ENCODE results near the gene JAM3.
A peak's percentile ranks its signal among the peaks of the same experiment; 100 is the strongest.

JAM3 gene

GRCh38 chr11:134068829-134069425 is at the start of gene JAM3:
Gene JAM3, plus strand, starts transcription at chr11:134069072. Its CDS starts 12 bp downstream, at chr11:134069084.
- in situ Hi-C loops (cut with MboI; ENCODE audit: low sequenced_read_pairs): no loop called here
- H3K36me3 ChIP-seq (replicated peaks): no peaks in the 10 kb centered on the region
- H3K4me3 ChIP-seq: peak within 1 kb of the TSS; percentile 77
- peak; percentile 89 to 97 for DNase-seq (ENCODE audit: low spot score in 2 of 2)
- H3K4me1 ChIP-seq: peaks cover 28% of the 10 kb centered on the region
- H3K9me3 ChIP-seq: no peaks in the 10 kb centered on the region
- peaks cover 8% of the 10 kb centered on the region; the same call in 1 of the 2 replicates for H3K27me3 ChIP-seq (ENCODE audit: low read depth)

GRCh38 chr11:134019500-134019899 is 49.4 kb upstream of the JAM3 start:
- DNase-seq (ENCODE audit: low spot score in 2 of 2): no peak
- H3K4me1 ChIP-seq: no peaks in the 10 kb centered on the region
- peaks cover 55% of the 10 kb centered on the region for H3K27me3 ChIP-seq (ENCODE audit: low read depth)
- no peaks in the 10 kb centered on the region for H3K9me3 ChIP-seq
- H3K4me3 ChIP-seq: no peak overlapping the region
- no peaks in the 10 kb centered on the region for H3K36me3 ChIP-seq (replicated peaks)
- in situ Hi-C loops (cut with MboI; ENCODE audit: low sequenced_read_pairs): no loop called here

- in situ Hi-C loops (cut with MboI; ENCODE audit: low sequenced_read_pairs): no loop called here
- DNase-seq (ENCODE audit: low spot score in 2 of 2): no peak
- no peaks in the 10 kb centered on the region for H3K4me1 ChIP-seq
- no peak overlapping the region for H3K4me3 ChIP-seq
- H3K36me3 ChIP-seq (replicated peaks): no peaks in the 10 kb centered on the region
- H3K27me3 ChIP-seq (ENCODE audit: low read depth): peaks cover 51% of the 10 kb centered on the region
- no peaks in the 10 kb centered on the region for H3K9me3 ChIP-seq
Measured at GRCh38 chr11:134020598-134020997, 48.3 kb upstream of the JAM3 start.

GRCh38 chr11:134021326-134021725 is 47.5 kb upstream of the JAM3 start:
- no peak for DNase-seq (ENCODE audit: low spot score in 2 of 2)
- Histone ChIP-seq H3K4me1 (no peaks in the 10 kb centered on the region), H3K36me3 (replicated peaks) (no peaks in the 10 kb centered on the region), H3K4me3 (no peak overlapping the region), H3K27me3 (ENCODE audit: low read depth) (peaks cover 47% of the 10 kb centered on the region), H3K9me3 (no peaks in the 10 kb centered on the region)
- in situ Hi-C loops (cut with MboI; ENCODE audit: low sequenced_read_pairs): no loop called here

- no peak for DNase-seq (ENCODE audit: low spot score in 2 of 2)
- Histone ChIP-seq H3K4me1 (no peaks in the 10 kb centered on the region), H3K4me3 (no peak overlapping the region), H3K27me3 (ENCODE audit: low read depth) (peaks cover 47% of the 10 kb centered on the region), H3K9me3 (no peaks in the 10 kb centered on the region), H3K36me3 (replicated peaks) (no peaks in the 10 kb centered on the region)
- in situ Hi-C loops (cut with MboI; ENCODE audit: low sequenced_read_pairs): no loop called here
Measured at GRCh38 chr11:134022748-134023147, 46.1 kb upstream of the JAM3 start.

GRCh38 chr11:134024420-134025081 is 44.3 kb upstream of the JAM3 start:
- H3K9me3 ChIP-seq: no peaks in the 10 kb centered on the region
- no peak for DNase-seq (ENCODE audit: low spot score in 2 of 2)
- no peak overlapping the region for H3K4me3 ChIP-seq
- H3K4me1 ChIP-seq: no peaks in the 10 kb centered on the region
- peaks cover 46% of the 10 kb centered on the region for H3K27me3 ChIP-seq (ENCODE audit: low read depth)
- in situ Hi-C loops (cut with MboI; ENCODE audit: low sequenced_read_pairs): no loop called here
- no peaks in the 10 kb centered on the region for H3K36me3 ChIP-seq (replicated peaks)

GRCh38 chr11:134025082-134025429 is 43.8 kb upstream of the JAM3 start:
- no peaks in the 10 kb centered on the region for H3K36me3 ChIP-seq (replicated peaks)
- in situ Hi-C loops (cut with MboI; ENCODE audit: low sequenced_read_pairs): no loop called here
- no peak for DNase-seq (ENCODE audit: low spot score in 2 of 2)
- H3K27me3 ChIP-seq (ENCODE audit: low read depth): peaks cover 45% of the 10 kb centered on the region
- H3K4me3 ChIP-seq: no peak overlapping the region
- no peaks in the 10 kb centered on the region for H3K4me1 ChIP-seq
- no peaks in the 10 kb centered on the region for H3K9me3 ChIP-seq

- peaks cover 44% of the 10 kb centered on the region for H3K27me3 ChIP-seq (ENCODE audit: low read depth)
- H3K4me3 ChIP-seq: no peak overlapping the region
- in situ Hi-C loops (cut with MboI; ENCODE audit: low sequenced_read_pairs): no loop called here
- DNase-seq (ENCODE audit: low spot score in 2 of 2): no peak
- no peaks in the 10 kb centered on the region for H3K4me1 ChIP-seq
- H3K36me3 ChIP-seq (replicated peaks): no peaks in the 10 kb centered on the region
- no peaks in the 10 kb centered on the region for H3K9me3 ChIP-seq
Measured at GRCh38 chr11:134026655-134027343, 42.1 kb upstream of the JAM3 start.

- H3K9me3 ChIP-seq: no peaks in the 10 kb centered on the region
- in situ Hi-C loops (cut with MboI; ENCODE audit: low sequenced_read_pairs): no loop called here
- no peak for DNase-seq (ENCODE audit: low spot score in 2 of 2)
- no peaks in the 10 kb centered on the region for H3K36me3 ChIP-seq (replicated peaks)
- H3K4me3 ChIP-seq: no peak overlapping the region
- peaks cover 41% of the 10 kb centered on the region for H3K27me3 ChIP-seq (ENCODE audit: low read depth)
- H3K4me1 ChIP-seq: no peaks in the 10 kb centered on the region
Measured at GRCh38 chr11:134027671-134028070, 41.2 kb upstream of the JAM3 start.

GRCh38 chr11:134028368-134028920 is 40.4 kb upstream of the JAM3 start:
- in situ Hi-C loops (cut with MboI; ENCODE audit: low sequenced_read_pairs): no loop called here
- H3K27me3 ChIP-seq (ENCODE audit: low read depth): peaks cover 41% of the 10 kb centered on the region

GRCh38 chr11:134030853-134031252 is 38.0 kb upstream of the JAM3 start:
- in situ Hi-C loops (cut with MboI; ENCODE audit: low sequenced_read_pairs): no loop called here
- peaks cover 8% of the 10 kb centered on the region for H3K4me1 ChIP-seq
- H3K36me3 ChIP-seq (replicated peaks): no peaks in the 10 kb centered on the region
- DNase-seq (ENCODE audit: low spot score in 2 of 2): peak in 1 of 2 experiments; percentile 45
- no peak overlapping the region for H3K4me3 ChIP-seq
- H3K9me3 ChIP-seq: no peaks in the 10 kb centered on the region
- peaks cover 39% of the 10 kb centered on the region for H3K27me3 ChIP-seq (ENCODE audit: low read depth)

More at GRCh38 chr11:134028368-134028920, 40.4 kb upstream of the JAM3 start:
- H3K36me3 ChIP-seq (replicated peaks): no peaks in the 10 kb centered on the region
- no peak for DNase-seq (ENCODE audit: low spot score in 2 of 2)
- no peaks in the 10 kb centered on the region; the same call in 1 of the 2 replicates for H3K4me1 ChIP-seq
- no peaks in the 10 kb centered on the region for H3K9me3 ChIP-seq
- no peak overlapping the region for H3K4me3 ChIP-seq

- H3K27me3 ChIP-seq (ENCODE audit: low read depth): peaks cover 28% of the 10 kb centered on the region
- DNase-seq (ENCODE audit: low spot score in 2 of 2): no peak
- H3K36me3 ChIP-seq (replicated peaks): no peaks in the 10 kb centered on the region
- in situ Hi-C loops (cut with MboI; ENCODE audit: low sequenced_read_pairs): no loop called here
- peaks cover 12% of the 10 kb centered on the region for H3K4me1 ChIP-seq
- no peaks in the 10 kb centered on the region for H3K9me3 ChIP-seq
- H3K4me3 ChIP-seq: no peak overlapping the region
Measured at GRCh38 chr11:134032043-134032442, 36.8 kb upstream of the JAM3 start.

- peaks cover 15% of the 10 kb centered on the region for H3K4me1 ChIP-seq
- H3K4me3 ChIP-seq: no peak overlapping the region
- peaks cover 23% of the 10 kb centered on the region for H3K27me3 ChIP-seq (ENCODE audit: low read depth)
- no peak for DNase-seq (ENCODE audit: low spot score in 2 of 2)
- no peaks in the 10 kb centered on the region for H3K36me3 ChIP-seq (replicated peaks)
- H3K9me3 ChIP-seq: no peaks in the 10 kb centered on the region
- in situ Hi-C loops (cut with MboI; ENCODE audit: low sequenced_read_pairs): no loop called here
Measured at GRCh38 chr11:134032501-134033091, 36.3 kb upstream of the JAM3 start.

GRCh38 chr11:134033276-134033675 is 35.6 kb upstream of the JAM3 start:
- Histone ChIP-seq H3K36me3 (replicated peaks) (no peaks in the 10 kb centered on the region), H3K4me1 (peaks cover 21% of the 10 kb centered on the region), H3K27me3 (ENCODE audit: low read depth) (peaks cover 18% of the 10 kb centered on the region), H3K4me3 (no peak overlapping the region), H3K9me3 (no peaks in the 10 kb centered on the region)
- DNase-seq (ENCODE audit: low spot score in 2 of 2): no peak
- in situ Hi-C loops (cut with MboI; ENCODE audit: low sequenced_read_pairs): no loop called here

Data from HAP-1 (cell line).